B cell (primary cell): ENCODE measurements around the gene TEX101. TPM values are rescaled to one million over a fixed set of nuclear protein-coding genes. Genes with fewer than 3 reads are reported as not detected.

Source experiments
- ATAC-seq: fragments of 200-7000 bp; cut with Tn5 transposase; one replicate; pipeline ENCODE4 v1.10.0; 2021; ENCODE audit warnings: low read depth, mild to moderate bottlenecking, moderate number of reproducible peaks, moderate library complexity
- CTCF ChIA-PET: fragments of 350-600 bp; sonication (Branson Sonifier 250); formaldehyde crosslinking; loops from one replicate; lab custom pipeline; 2021; ENCODE audit warnings: antibody characterized with exemption, inconsistent platforms; lab: Charles Lee
- POLR2A ChIA-PET: fragments of 350-600 bp; sonication (Branson Sonifier 250); formaldehyde crosslinking; loops from one replicate; lab custom pipeline; 2021; ENCODE audit warnings: antibody characterized with exemption; lab: Charles Lee
- DNase-seq: peaks from one replicate; pipeline ENCODE4 v3.0.0; 2013
- H2AFZ ChIP-seq: 2 replicates; pipeline ENCODE4 v1.6.1; 2012; ENCODE audit warnings: mild to moderate bottlenecking, low read depth, low read length; ENCODE audit not compliant: insufficient read depth, poor library complexity, severe bottlenecking
- H3K27ac ChIP-seq, 2 donors: 1 replicate in 1 of 2; 2 replicates in 1 of 2; pipeline ENCODE4 v1.5.1; 2012 to 2013; ENCODE audit warnings: low read length in 2 of 2, mild to moderate bottlenecking in 2 of 2, moderate library complexity in 1 of 2
- H3K27me3 ChIP-seq, 4 experiments: fragments of 200-600 bp in 1 of 4; sonication (generic) in 1 of 4; replicated peaks in 1 of 4; 1 replicate in 2 of 4; 2 replicates in 2 of 4; pipeline versions ENCODE4 v1.6.1 to v1.7.0; 2013 to 2016; ENCODE audit warnings: low read length in 3 of 4, mild to moderate bottlenecking in 2 of 4, mixed read lengths in 1 of 4, moderate library complexity in 1 of 4; ENCODE audit not compliant: insufficient read depth in 4 of 4, control insufficient read depth in 3 of 4; ENCODE audit errors: control extremely low read depth in 1 of 4
- H3K36me3 ChIP-seq, 2 experiments: replicated peaks in 1 of 2; 1 replicate in 1 of 2; 2 replicates in 1 of 2; pipeline versions ENCODE4 v1.6.1 to v1.7.1; 2013; ENCODE audit warnings: low read length in 1 of 2; ENCODE audit not compliant: insufficient read depth in 2 of 2, control insufficient read depth in 1 of 2; ENCODE audit errors: control extremely low read depth in 1 of 2, extremely low read depth in 1 of 2
- H3K4me1 ChIP-seq, 2 donors: fragments of 200-600 bp in 1 of 2; sonication (generic) in 1 of 2; 1 replicate in 1 of 2; 2 replicates in 1 of 2; pipeline versions ENCODE4 v1.5.1 to v1.6.1; 2013 to 2017; ENCODE audit warnings: low read length in 2 of 2; ENCODE audit not compliant: control insufficient read depth in 2 of 2, insufficient read depth in 2 of 2
- H3K4me2 ChIP-seq: replicated peaks from 2 replicates; pipeline ENCODE3; 2012; ENCODE audit warnings: mild to moderate bottlenecking, low read depth, low read length; ENCODE audit not compliant: poor library complexity, severe bottlenecking
- H3K4me3 ChIP-seq, 5 experiments: fragments of 200-600 bp in 1 of 5; sonication (generic) in 1 of 5; 1 replicate in 3 of 5; 2 replicates in 2 of 5; pipeline versions ENCODE4 v1.5.1 to v1.7.0; 2011 to 2016; ENCODE audit warnings: low read length in 4 of 5, mild to moderate bottlenecking in 4 of 5, low read depth in 2 of 5, control low read depth in 1 of 5, moderate library complexity in 1 of 5; ENCODE audit not compliant: insufficient read depth in 1 of 5; ENCODE audit errors: control extremely low read depth in 1 of 5, extremely low read depth in 1 of 5
- H3K79me2 ChIP-seq: fragments of 200-600 bp; sonication (generic); one replicate; pipeline ENCODE4 v1.6.0; 2016; ENCODE audit warnings: low read length; ENCODE audit not compliant: control insufficient read depth, insufficient read depth
- H3K9ac ChIP-seq: fragments of 200-600 bp; sonication (generic); 2 replicates; pipeline ENCODE4 v1.6.1; 2017; ENCODE audit warnings: mild to moderate bottlenecking, low read length, moderate library complexity
- H3K9me3 ChIP-seq, 3 donors: one replicate each; pipeline versions ENCODE4 v1.6.1 to v1.7.1; 2013; ENCODE audit warnings: low read length in 2 of 3; ENCODE audit not compliant: control insufficient read depth in 2 of 3, insufficient read depth in 1 of 3; ENCODE audit errors: control extremely low read depth in 1 of 3
- H4K20me1 ChIP-seq: 2 replicates; pipeline ENCODE4 v1.6.0; 2012; ENCODE audit warnings: mild to moderate bottlenecking, low read length; ENCODE audit not compliant: insufficient read depth, control insufficient read depth, poor library complexity, severe bottlenecking
- H3K27ac Mint-ChIP-seq: one replicate; pipeline ENCODE4 v1.8.0; 2021; ENCODE audit warnings: mixed read lengths
- H3K27me3 Mint-ChIP-seq: one replicate; pipeline ENCODE4 v1.8.0; 2021; ENCODE audit warnings: mixed read lengths
- H3K4me1 Mint-ChIP-seq: one replicate; pipeline ENCODE4 v1.8.0; 2021; ENCODE audit warnings: mixed read lengths
- H3K4me3 Mint-ChIP-seq: one replicate; pipeline ENCODE4 v1.8.0; 2021; ENCODE audit warnings: mixed read lengths
- H3K9me3 Mint-ChIP-seq: one replicate; pipeline ENCODE4 v1.8.0; 2022; ENCODE audit warnings: mixed read lengths; ENCODE audit not compliant: insufficient read depth
- CTCF ChIP-seq: fragments of 200-600 bp; IDR thresholded peaks from one replicate; pipeline ENCODE4 v1.8.0; 2022; ENCODE audit warnings: antibody characterized with exemption, mild to moderate bottlenecking
- EZH2 ChIP-seq: IDR thresholded peaks from 2 replicates; pipeline ENCODE4 v1.6.1; 2012; ENCODE audit warnings: borderline replicate concordance, low read depth, mild to moderate bottlenecking, moderate library complexity, low read length; ENCODE audit not compliant: insufficient read depth, poor library complexity, severe bottlenecking
- WGBS: methylation state at CpG from one replicate; pipeline ENCODE4 v1.1.5; 2013; ENCODE audit warnings: missing lambda C conversion rate; ENCODE audit not compliant: insufficient coverage; 5-methylcytosine and 5-hydroxymethylcytosine counted together
- intact Hi-C: fragments of 100-400 bp; cut with micrococcal nuclease; formaldehyde crosslinking; loops from one replicate; pipeline ENCODE4 v1.10.0; 2022
- polyA plus RNA-seq: library from polyadenylated mRNA; depleted of rRNA; stranded (reverse); fragments of >200 nt; gene quantifications from 2 replicates; pipeline ENCODE4 v1.2.3, GENCODE V29; 2012
- total RNA-seq, 2 donors: library from RNA; stranded (reverse); fragments of 120-200 nt in 1 of 2; gene quantifications; 1 replicate in 1 of 2; 2 replicates in 1 of 2; pipeline versions ENCODE4 v1.2.3 to v1.2.4, GENCODE V29; 2013 to 2022

Gene TEX101
- total and polyA plus RNA-seq, 2 donors (not counting 1 experiment from before 2014, with no cell fraction given), result not detected

GRCh38 chr19:43455321-43456113 is 40.8 kb downstream of the TEX101 start:
- H3K4me2 ChIP-seq, result no peak overlapping the region
- intact Hi-C loops, result no loop called here

More at GRCh38 chr19:43455321-43456113, 40.8 kb downstream of the TEX101 start:
- Mint-ChIP-seq H3K27me3 (peaks cover 11% of the 10 kb centered on the region), H3K27ac (no peak overlapping the region), H3K9me3 (no peaks in the 10 kb centered on the region), H3K4me1 (no peaks in the 10 kb centered on the region), H3K4me3 (no peak overlapping the region)
- Histone ChIP-seq H3K79me2 (no peaks in the 10 kb centered on the region), H3K9ac (no peak overlapping the region), H3K9me3 (peaks cover 0 to 2% (median 0%) of the 10 kb centered on the region in 3 donors), H3K27me3 (no peaks in the 10 kb centered on the region), H3K4me3 (no peak overlapping the region), H4K20me1 (no peaks in the 10 kb centered on the region), H3K27ac (no peak overlapping the region), H3K36me3 (no peaks in the 10 kb centered on the region), H3K4me1 (peaks cover 0 to 5% of the 10 kb centered on the region in 2 donors), H2AFZ (no peak overlapping the region)
- POLR2A ChIA-PET, result no interaction called here
- ATAC-seq (no peak), DNase-seq (no peak)
- CTCF ChIA-PET, result interaction anchor here (7.0 to 18.4 kb wide), 2 partner anchors 8 to 67 kb away, joined by 40 to 644 read pairs; partner anchors contain the start of gene ETHE1
- WGBS, result 89% methylated on average over 4 of the region's 10 CpGs
- no peak for TF ChIP-seq CTCF
- TF ChIP-seq EZH2, result no peak
